Motor neuron (in vitro differentiated cells): ENCODE measurements around the gene NCAPD3. TPM values are rescaled to one million over a fixed set of nuclear protein-coding genes. Genes with fewer than 3 reads are reported as not detected.

Experiments used
- ATAC-seq, 8 experiments: fragments of 200-7000 bp; cut with Tn5 transposase; replicated peaks in 6 of 8; 2 replicates each; pipeline ENCODE4 v1.8.0; 2021; ENCODE audit warnings: mild to moderate bottlenecking in 8 of 8, moderate library complexity in 8 of 8
- H3K27ac ChIP-seq, 2 donors: fragments of 250-450 bp; sonication (Bioruptor Pico); 2 replicates each; pipeline ENCODE4 v1.9.0; 2021; ENCODE audit warnings: antibody characterized with exemption in 2 of 2, mild to moderate bottlenecking in 2 of 2, moderate library complexity in 1 of 2
- H3K4me1 ChIP-seq, 2 donors: fragments of 250-450 bp; sonication (Bioruptor Pico); replicated peaks in 1 of 2; 2 replicates each; pipeline ENCODE4 v1.6.1; 2021; ENCODE audit warnings: antibody characterized with exemption in 2 of 2, mild to moderate bottlenecking in 2 of 2, moderate library complexity in 1 of 2
- H3K4me3 ChIP-seq, 5 donors: fragments of 250-450 bp; sonication (Bioruptor Pico); 2 replicates each; pipeline ENCODE4 v1.9.0; 2021; ENCODE audit warnings: antibody characterized with exemption in 5 of 5, mild to moderate bottlenecking in 5 of 5, moderate library complexity in 4 of 5
- WGBS, 10 experiments: fragments of 450-650 bp; shearing (Covaris generic); methylation state at CpG; one replicate each; pipeline ENCODE4 v1.0.0; 2022; 5-methylcytosine and 5-hydroxymethylcytosine counted together
- in situ Hi-C, 9 experiments: fragments of 400-800 bp; cut with MboI; loops; one replicate each; pipeline ENCODE4 v1.15.0; 2021; ENCODE audit warnings: low sequenced_read_pairs in 9 of 9, low pct_unique_long_range_greater_than_20kb in 2 of 9; ENCODE audit not compliant: unreplicated experiment in 9 of 9
- total RNA-seq, 8 experiments: library from RNA; unstranded; fragments of 300-600 nt; gene quantifications; 2 replicates each; pipeline versions ENCODE4 v1.2.3 to v1.2.4, GENCODE V29; 2022

Gene NCAPD3
- total RNA-seq, 8 experiments from 2014 or later: 6.5 to 54.4 (median 12.1) TPM

- no peak for ATAC-seq
- in situ Hi-C loops: loop anchor here in 1 of 9 experiments (25.0 kb wide), 1 partner anchor 312 kb away; no protein-coding TSS in a partner anchor
Measured at GRCh38 chr11:134248910-134249480, 25.2 kb upstream of the NCAPD3 start.

GRCh38 chr11:134246678-134247077 is 22.9 kb upstream of the NCAPD3 start:
- Histone ChIP-seq H3K4me3 (no peak overlapping the region), H3K4me1 (peaks cover under 1 to 3% of the 10 kb centered on the region in 2 donors), H3K27ac (no peak overlapping the region)
- 60 to 100% (median 95%) methylated on average over 1 to 4 of the region's 4 CpGs; no CpG with 5 or more reads in 2 of the 10 experiments for WGBS, 10 experiments
- in situ Hi-C loops: loop anchor here in 1 of 9 experiments (25.0 kb wide), 1 partner anchor 309 kb away; no protein-coding TSS in a partner anchor
- no peak for ATAC-seq

More at GRCh38 chr11:134248910-134249480, 25.2 kb upstream of the NCAPD3 start:
- 0 to 95% (median 80%) methylated on average over 1 to 4 of the region's 7 CpGs; no CpG with 5 or more reads in 3 of the 10 experiments for WGBS, 10 experiments
- Histone ChIP-seq H3K4me1 (peaks cover 7 to 10% of the 10 kb centered on the region in 2 donors), H3K4me3 (no peak overlapping the region), H3K27ac (no peak overlapping the region)

DNA sequence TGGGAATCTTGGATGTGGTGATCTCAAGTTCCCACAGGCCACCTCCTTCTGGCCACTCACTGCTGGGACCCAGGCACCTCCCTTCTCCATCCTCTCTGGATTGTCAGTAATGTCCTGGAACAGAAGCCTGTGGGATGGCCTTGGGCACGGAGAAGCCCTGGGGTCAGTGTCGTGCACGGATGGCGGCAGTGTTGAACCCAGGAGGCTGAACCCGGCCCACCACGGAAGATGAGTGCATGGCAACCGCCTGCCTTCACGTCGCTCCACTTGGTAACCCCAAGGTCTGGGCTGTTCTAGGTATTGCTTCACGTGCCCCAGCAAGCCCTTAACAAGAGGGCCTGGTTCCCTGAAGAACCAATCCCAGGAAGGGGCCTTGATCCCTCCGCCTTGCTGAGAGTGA is 22.3 kb upstream of the NCAPD3 start:
- WGBS, 10 experiments: 60 to 100% (median 80%) methylated on average over 1 to 7 of the region's 11 CpGs; no CpG with 5 or more reads in 5 of the 10 experiments
- no peaks in the 10 kb centered on the region for H3K4me1 ChIP-seq
- ATAC-seq: no peak
- no peak overlapping the region for H3K4me3 ChIP-seq
- no peak overlapping the region for H3K27ac ChIP-seq
- in situ Hi-C loops: loop anchor here in 1 of 9 experiments (25.0 kb wide), 1 partner anchor 309 kb away; no protein-coding TSS in a partner anchor

DNA sequence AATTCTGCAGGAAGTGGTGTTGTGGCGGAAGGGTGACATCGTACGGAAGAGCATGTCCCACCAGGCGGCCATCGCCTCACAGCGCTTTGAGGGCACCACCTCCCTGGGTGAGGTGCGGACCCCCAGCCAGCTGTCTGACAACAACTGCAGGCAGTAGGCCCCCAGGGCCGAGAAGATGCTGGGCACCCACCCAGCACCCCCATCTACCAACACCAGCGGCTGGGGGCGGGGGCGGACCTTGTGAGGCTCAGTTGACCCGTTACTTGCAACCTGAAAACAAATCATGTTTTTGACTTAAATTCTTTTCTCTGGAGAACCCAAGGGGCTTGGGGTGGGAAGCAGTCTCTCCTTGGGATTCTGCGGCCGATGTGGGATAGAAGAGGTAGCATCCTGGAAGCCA is 21.7 kb upstream of the NCAPD3 start:
- in situ Hi-C loops: loop anchor here in 1 of 9 experiments (25.0 kb wide), 1 partner anchor 308 kb away; no protein-coding TSS in a partner anchor
- no peak overlapping the region for H3K27ac ChIP-seq
- no peak for ATAC-seq
- H3K4me1 ChIP-seq: no peaks in the 10 kb centered on the region
- no peak overlapping the region for H3K4me3 ChIP-seq
- WGBS, 10 experiments: 87 to 100% (median 96%) methylated on average over 3 to 4 of the region's 14 CpGs; no CpG with 5 or more reads in 7 of the 10 experiments

DNA sequence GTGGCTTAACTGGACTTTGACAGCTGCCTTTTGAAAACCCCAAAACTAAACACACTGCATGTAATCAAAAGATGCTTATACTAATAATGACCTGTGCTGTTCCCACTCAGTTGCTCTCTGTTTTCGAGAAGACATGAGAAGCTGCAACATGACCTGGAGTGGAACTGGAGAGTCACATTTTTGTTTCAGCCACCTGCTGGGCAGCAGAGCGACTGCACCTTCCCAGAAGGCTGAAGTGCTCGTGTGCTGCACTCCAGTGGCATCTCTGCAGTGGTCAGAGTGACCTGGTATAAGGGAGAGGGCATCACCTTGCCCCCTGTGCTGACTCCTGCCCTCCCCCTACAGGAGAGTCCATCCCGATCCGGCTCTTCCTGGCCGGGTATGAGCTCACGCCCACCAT is 20.8 kb upstream of the NCAPD3 start:
- no peak overlapping the region for H3K4me3 ChIP-seq
- no peaks in the 10 kb centered on the region for H3K4me1 ChIP-seq
- 50 to 76% (median 64%) methylated on average over 1 to 7 of the region's 7 CpGs; no CpG with 5 or more reads in 4 of the 10 experiments for whole genome bisulfite sequencing, 10 experiments
- H3K27ac ChIP-seq: no peak overlapping the region
- in situ Hi-C loops: loop anchor here in 1 of 9 experiments (25.0 kb wide), 1 partner anchor 307 kb away; no protein-coding TSS in a partner anchor
- peak in 7 of 8 experiments; percentile 14 to 82 (median 45) for ATAC-seq

- ATAC-seq: no peak
- no peak overlapping the region for H3K4me3 ChIP-seq
- H3K4me1 ChIP-seq: no peaks in the 10 kb centered on the region
- in situ Hi-C loops: loop anchor here in 1 of 9 experiments (25.0 kb wide), 1 partner anchor 307 kb away; no protein-coding TSS in a partner anchor
- H3K27ac ChIP-seq: no peak overlapping the region
- WGBS, 10 experiments: 79 to 100% (median 100%) methylated on average over 1 to 4 of the region's 4 CpGs; no CpG with 5 or more reads in 5 of the 10 experiments
Measured at GRCh38 chr11:134243913-134244312, 20.1 kb upstream of the NCAPD3 start.

DNA sequence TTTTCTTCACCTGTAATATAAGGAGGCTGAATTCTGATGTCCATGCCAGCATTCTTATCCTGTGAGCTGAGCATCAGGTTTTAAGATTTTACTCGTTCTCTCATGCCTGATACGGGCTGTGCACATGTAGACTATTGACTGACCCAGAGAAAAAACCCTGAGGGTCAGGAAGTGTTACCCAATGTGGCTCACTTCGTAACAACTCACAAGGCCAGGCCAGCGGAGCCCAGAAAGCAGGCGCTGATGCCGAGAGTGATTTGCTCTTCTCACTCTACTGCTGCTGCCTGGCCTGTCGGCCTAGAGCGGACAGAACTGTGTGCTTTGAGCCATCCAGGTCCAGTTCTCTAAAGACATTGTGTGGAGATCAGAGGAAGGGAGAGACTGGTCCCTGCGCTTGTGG is 18.6 kb upstream of the NCAPD3 start:
- no peaks in the 10 kb centered on the region for H3K4me1 ChIP-seq
- in situ Hi-C loops: loop anchor here in 1 of 9 experiments (25.0 kb wide), 1 partner anchor 305 kb away; no protein-coding TSS in a partner anchor
- no peak overlapping the region for H3K4me3 ChIP-seq
- 78 to 100% (median 89%) methylated on average over 1 to 9 of the region's 9 CpGs; no CpG with 5 or more reads in 5 of the 10 experiments for WGBS, 10 experiments
- no peak for ATAC-seq
- H3K27ac ChIP-seq: no peak overlapping the region

DNA sequence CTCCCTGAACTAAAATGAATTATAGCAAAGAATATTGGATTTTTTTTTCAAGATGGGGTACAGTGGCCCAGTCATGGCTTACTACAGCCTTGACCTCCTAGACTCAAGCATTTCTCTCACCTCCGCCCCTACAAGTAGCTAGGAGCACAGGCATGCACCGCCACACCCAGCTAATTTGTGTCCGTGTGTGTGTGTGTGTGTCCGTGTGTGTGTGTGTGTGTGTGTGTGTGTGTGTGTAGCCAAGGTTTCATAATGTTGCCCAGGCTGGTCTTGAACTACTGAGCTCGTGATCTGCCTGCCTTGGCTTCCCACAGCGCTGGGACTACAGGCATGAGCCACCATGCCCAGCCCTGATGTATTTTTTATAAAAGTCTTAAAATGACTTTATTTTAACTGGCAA is 16.8 kb upstream of the NCAPD3 start:
- Histone ChIP-seq H3K4me3 (no peak overlapping the region), H3K27ac (no peak overlapping the region), H3K4me1 (no peaks in the 10 kb centered on the region)
- in situ Hi-C loops: loop anchor here in 1 of 9 experiments (25.0 kb wide), 1 partner anchor 303 kb away; no protein-coding TSS in a partner anchor
- WGBS, 10 experiments: 0 to 100% (median 56%) methylated on average over 1 to 3 of the region's 6 CpGs; no CpG with 5 or more reads in 4 of the 10 experiments
- ATAC-seq: no peak

DNA sequence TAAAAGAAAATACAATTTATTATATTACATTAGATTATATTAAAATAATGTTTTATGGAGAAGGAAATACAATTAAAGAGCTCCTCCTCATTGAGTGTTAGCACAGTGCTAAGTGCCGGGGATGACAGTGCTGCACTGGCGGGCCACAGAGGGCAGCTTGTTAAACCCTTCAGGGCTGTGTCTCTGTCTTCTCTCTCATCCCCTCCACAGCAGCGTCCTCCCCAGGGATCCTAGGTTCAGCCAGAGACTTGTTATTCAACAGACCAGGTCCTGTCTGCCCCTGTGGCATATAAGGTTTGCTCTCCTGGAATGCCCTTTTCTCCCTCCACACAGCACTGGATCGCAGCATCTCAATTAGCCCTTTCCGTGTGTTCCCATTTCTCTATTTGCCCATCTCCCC is 15.2 kb upstream of the NCAPD3 start:
- WGBS, 10 experiments: 67 to 100% (median 97%) methylated on average over 1 to 4 of the region's 5 CpGs; no CpG with 5 or more reads in 2 of the 10 experiments
- in situ Hi-C loops: loop anchor here in 1 of 9 experiments (25.0 kb wide), 1 partner anchor 302 kb away; no protein-coding TSS in a partner anchor
- no peaks in the 10 kb centered on the region for H3K4me1 ChIP-seq
- no peak overlapping the region for H3K4me3 ChIP-seq
- H3K27ac ChIP-seq: no peak overlapping the region
- no peak for ATAC-seq

- Histone ChIP-seq H3K27ac (no peak overlapping the region), H3K4me1 (no peaks in the 10 kb centered on the region), H3K4me3 (no peak overlapping the region)
- in situ Hi-C loops: loop anchor here in 1 of 9 experiments (25.0 kb wide), 1 partner anchor 300 kb away; no protein-coding TSS in a partner anchor
- WGBS, 10 experiments: 80 to 93% (median 83%) methylated on average over 1 to 11 of the region's 11 CpGs; no CpG with 5 or more reads in 2 of the 10 experiments
- no peak for ATAC-seq
Measured at GRCh38 chr11:134237557-134237922, 13.8 kb upstream of the NCAPD3 start.

DNA sequence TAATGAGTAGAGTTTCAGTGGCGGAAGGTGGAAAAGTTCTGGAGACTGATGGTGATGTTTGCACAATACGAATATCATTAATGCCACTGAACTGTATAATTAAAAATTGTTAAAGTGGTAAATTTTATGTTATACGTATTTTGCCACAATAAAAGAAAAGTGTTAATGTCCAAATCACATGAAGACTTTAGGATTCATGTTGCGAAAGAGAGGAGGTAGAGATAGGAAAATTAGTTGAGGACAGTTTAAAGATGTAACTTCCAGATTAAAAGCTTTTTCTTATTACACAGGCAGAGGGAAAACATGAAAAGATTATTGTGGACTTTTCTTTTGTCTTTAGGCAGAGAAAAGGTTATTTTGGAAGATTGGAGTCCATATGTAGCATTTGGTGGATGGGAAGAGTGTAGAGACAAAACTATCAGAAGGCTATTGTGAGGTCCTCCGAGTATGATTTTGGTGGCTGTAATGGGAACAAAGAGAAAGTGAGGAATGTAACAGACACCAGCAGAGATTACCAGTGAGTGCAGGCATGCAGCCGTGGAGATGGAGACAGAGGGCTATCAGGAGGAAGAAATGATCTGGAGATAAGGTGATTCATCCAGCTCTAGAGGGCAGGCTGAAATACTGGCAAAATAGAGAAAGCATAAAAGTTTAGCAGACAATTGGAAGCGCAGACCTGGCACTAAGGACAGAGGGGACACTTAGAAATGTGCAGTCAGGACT is 13.2 kb upstream of the NCAPD3 start:
- Histone ChIP-seq H3K27ac (no peak overlapping the region), H3K4me3 (no peak overlapping the region), H3K4me1 (no peaks in the 10 kb centered on the region)
- in situ Hi-C loops: loop anchor here in 1 of 9 experiments (25.0 kb wide), 1 partner anchor 300 kb away; no protein-coding TSS in a partner anchor
- 83 to 100% (median 90%) methylated on average over 4 to 7 of the region's 7 CpGs for WGBS, 10 experiments
- no peak for ATAC-seq

GRCh38 chr11:134235399-134235798 is 11.6 kb upstream of the NCAPD3 start:
- ATAC-seq: no peak
- H3K4me3 ChIP-seq: no peak overlapping the region
- 83 to 100% (median 90%) methylated on average over 1 to 3 of the region's 3 CpGs; no CpG with 5 or more reads in 3 of the 10 experiments for WGBS, 10 experiments
- in situ Hi-C loops: loop anchor here in 1 of 9 experiments (25.0 kb wide), 1 partner anchor 298 kb away; no protein-coding TSS in a partner anchor
- H3K27ac ChIP-seq: no peak overlapping the region
- H3K4me1 ChIP-seq: no peaks in the 10 kb centered on the region
